H9 (cell line): Measurements from ENCODE around the gene GRHL3. TPM values are rescaled to one million over a fixed set of nuclear protein-coding genes. Genes with fewer than 3 reads are reported as not detected.
A peak's percentile ranks its signal among the peaks of the same experiment; 100 is the strongest.

Experiments used
- DNase-seq: peaks from one replicate; pipeline ENCODE4 v3.0.0-alpha.2; 2017
- H2AFZ ChIP-seq: one replicate; pipeline ENCODE4 v1.6.1; 2013; ENCODE audit warnings: mild to moderate bottlenecking, low read length, control low read depth, moderate library complexity
- H2AK5ac ChIP-seq: 2 replicates; pipeline ENCODE4 v1.6.1; 2013; ENCODE audit warnings: low read length, control low read depth, mixed read lengths; ENCODE audit not compliant: insufficient read length
- H2BK120ac ChIP-seq: one replicate; pipeline ENCODE4 v1.6.1; 2013; ENCODE audit warnings: low read depth, mild to moderate bottlenecking, low read length, control low read depth, inconsistent platforms; ENCODE audit not compliant: poor library complexity, severe bottlenecking
- H2BK12ac ChIP-seq: 2 replicates; pipeline ENCODE4 v1.6.1; 2013; ENCODE audit warnings: low read length, control low read depth, mixed read lengths, low read depth; ENCODE audit not compliant: insufficient read length
- H2BK15ac ChIP-seq: 2 replicates; pipeline ENCODE4 v1.6.1; 2013; ENCODE audit warnings: low read depth, low read length, control low read depth
- H2BK20ac ChIP-seq: one replicate; pipeline ENCODE4 v1.6.1; 2013; ENCODE audit warnings: low read depth, mild to moderate bottlenecking, low read length, control low read depth, inconsistent platforms; ENCODE audit not compliant: poor library complexity, severe bottlenecking
- H2BK5ac ChIP-seq: 2 replicates; pipeline ENCODE4 v1.6.1; 2013; ENCODE audit warnings: low read length, control low read depth, mixed read lengths; ENCODE audit not compliant: insufficient read length
- H3K14ac ChIP-seq: 2 replicates; pipeline ENCODE4 v1.6.1; 2013; ENCODE audit warnings: low read length, control low read depth; ENCODE audit not compliant: insufficient read depth
- H3K18ac ChIP-seq: 2 replicates; pipeline ENCODE4 v1.6.1; 2013; ENCODE audit warnings: low read depth, mild to moderate bottlenecking, mixed read lengths, low read length, control low read depth; ENCODE audit not compliant: insufficient read length
- H3K23ac ChIP-seq: 2 replicates; pipeline ENCODE4 v1.6.1; 2013; ENCODE audit warnings: low read length, control low read depth, mixed read lengths, low read depth; ENCODE audit not compliant: insufficient read length
- H3K23me2 ChIP-seq: 2 replicates; pipeline ENCODE4 v1.6.1; 2013; ENCODE audit warnings: low read depth, mild to moderate bottlenecking, mixed read lengths, low read length, control low read depth; ENCODE audit not compliant: insufficient read length, poor library complexity, severe bottlenecking
- H3K27ac ChIP-seq: 2 replicates; pipeline ENCODE4 v1.5.1; 2013; ENCODE audit warnings: low read length, control low read depth, mixed read lengths, low read depth; ENCODE audit not compliant: insufficient read length
- H3K27me3 ChIP-seq: 2 replicates; pipeline ENCODE4 v1.6.1; 2013; ENCODE audit warnings: low read length, control low read depth, inconsistent platforms; ENCODE audit not compliant: insufficient read depth
- H3K4ac ChIP-seq: 2 replicates; pipeline ENCODE4 v1.6.1; 2013; ENCODE audit warnings: low read depth, mild to moderate bottlenecking, control low read depth, inconsistent platforms, low read length, moderate library complexity
- H3K4me1 ChIP-seq: 2 replicates; pipeline ENCODE4 v1.6.1; 2013; ENCODE audit warnings: low read length, control low read depth, inconsistent platforms; ENCODE audit not compliant: insufficient read depth
- H3K4me2 ChIP-seq: 2 replicates; pipeline ENCODE4 v1.6.1; 2013; ENCODE audit warnings: low read length, control low read depth, mixed read lengths; ENCODE audit not compliant: insufficient read length, insufficient read depth
- H3K56ac ChIP-seq: 2 replicates; pipeline ENCODE4 v1.6.1; 2013; ENCODE audit warnings: low read depth, mild to moderate bottlenecking, mixed read lengths, low read length, control low read depth; ENCODE audit not compliant: insufficient read length
- H3K79me1 ChIP-seq: 2 replicates; pipeline ENCODE4 v1.6.1; 2013; ENCODE audit warnings: low read depth, mild to moderate bottlenecking, moderate library complexity, low read length, control low read depth, inconsistent platforms; ENCODE audit not compliant: insufficient read depth, poor library complexity, severe bottlenecking
- H3K79me2 ChIP-seq: 2 replicates; pipeline ENCODE4 v1.6.1; 2013; ENCODE audit warnings: low read length, control low read depth, inconsistent platforms; ENCODE audit not compliant: insufficient read depth
- H3K9ac ChIP-seq: 2 replicates; pipeline ENCODE4 v1.6.1; 2013; ENCODE audit warnings: low read length, control low read depth, mixed read lengths; ENCODE audit not compliant: insufficient read length; ENCODE audit errors: extremely low read depth
- H3K9me3 ChIP-seq: one replicate; pipeline ENCODE4 v1.6.1; 2013; ENCODE audit warnings: low read depth, low read length, inconsistent platforms; ENCODE audit not compliant: control insufficient read depth
- H3T11ph ChIP-seq: one replicate; pipeline ENCODE4 v1.6.1; 2013; ENCODE audit warnings: mild to moderate bottlenecking, low read length, control low read depth, inconsistent platforms
- H4K20me1 ChIP-seq: one replicate; pipeline ENCODE4 v1.6.1; 2013; ENCODE audit not compliant: control insufficient read depth, insufficient read length, insufficient read depth
- H4K5ac ChIP-seq: 2 replicates; pipeline ENCODE4 v1.6.1; 2013; ENCODE audit warnings: low read depth, mild to moderate bottlenecking, mixed read lengths, low read length, control low read depth; ENCODE audit not compliant: insufficient read length
- H4K8ac ChIP-seq: replicated peaks from 2 replicates; pipeline ENCODE4 v1.6.1; 2013; ENCODE audit warnings: low read length, control low read depth, mixed read lengths, low read depth; ENCODE audit not compliant: insufficient read length
- H4K91ac ChIP-seq: 2 replicates; pipeline ENCODE4 v1.6.1; 2013; ENCODE audit warnings: low read depth, mild to moderate bottlenecking, moderate library complexity, mixed read lengths, low read length, control low read depth; ENCODE audit not compliant: insufficient read length
- H3K27ac Mint-ChIP-seq, 3 experiments: 2 replicates in 2 of 3; 3 replicates in 1 of 3; pipeline ENCODE4 v1.8.0; 2020 to 2021; ENCODE audit warnings: mixed read lengths in 3 of 3, mild to moderate bottlenecking in 1 of 3, moderate library complexity in 1 of 3
- H3K27me3 Mint-ChIP-seq: 2 replicates; pipeline ENCODE4 v1.8.0; 2021; ENCODE audit warnings: low read depth, mild to moderate bottlenecking, moderate library complexity, mixed read lengths
- H3K36me3 Mint-ChIP-seq, 3 experiments: 2 replicates in 2 of 3; 3 replicates in 1 of 3; pipeline ENCODE4 v1.8.0; 2020 to 2021; ENCODE audit warnings: low read depth in 3 of 3, mixed read lengths in 3 of 3; ENCODE audit not compliant: insufficient read depth in 1 of 3
- H3K4me1 Mint-ChIP-seq, 2 experiments: 2 replicates each; pipeline ENCODE4 v1.8.0; 2020; ENCODE audit warnings: mixed read lengths in 2 of 2
- H3K4me3 Mint-ChIP-seq, 2 experiments: 2 replicates in 1 of 2; 3 replicates in 1 of 2; pipeline ENCODE4 v1.8.0; 2020 to 2021; ENCODE audit warnings: mild to moderate bottlenecking in 2 of 2, mixed read lengths in 2 of 2, moderate library complexity in 1 of 2
- H3K9me3 Mint-ChIP-seq, 2 experiments: 2 replicates in 1 of 2; 3 replicates in 1 of 2; pipeline ENCODE4 v1.8.0; 2020; ENCODE audit warnings: mild to moderate bottlenecking in 2 of 2, mixed read lengths in 2 of 2, moderate library complexity in 1 of 2
- CTCF ChIP-seq: fragments of 200-600 bp; sonication (generic); conservative IDR thresholded peaks from 3 replicates; pipeline ENCODE4 v1.8.0; 2021; ENCODE audit warnings: antibody characterized with exemption, mild to moderate bottlenecking
- WGBS: extraction: QIAGEN DNeasy Blood & Tissue Kit; methylation state at CpG from one replicate; pipeline ENCODE4 v1.1.7; 2013; ENCODE audit warnings: missing lambda C conversion rate, low lambda C conversion rate, mixed read lengths; ENCODE audit not compliant: insufficient read length; ENCODE audit errors: extremely low coverage; 5-methylcytosine and 5-hydroxymethylcytosine counted together
- total RNA-seq: library from RNA; stranded (reverse); gene quantifications from 2 replicates; pipeline ENCODE4 v1.2.1, GENCODE V29; 2021

Gene GRHL3
- total RNA-seq, 1 experiment from 2014 or later: 3.5 TPM

- Mint-ChIP-seq H3K27me3 (no peaks in the 10 kb centered on the region), H3K9me3 (no peaks in the 10 kb centered on the region), H3K27ac (peak overlapping the region; percentile 36 to 76 (median 44); a peak in 2 of 7 replicates), H3K36me3 (peaks cover 0 to under 1% (median under 1%) of the 10 kb centered on the region in 3 experiments; a peak in 4 of 7 replicates), H3K4me3 (no peak overlapping the region), H3K4me1 (peaks cover 12 to 20% of the 10 kb centered on the region in 2 experiments)
- Histone ChIP-seq H3K14ac (no peak overlapping the region), H3K79me1 (no peaks in the 10 kb centered on the region), H2AFZ (no peak overlapping the region), H3K4me1 (no peaks in the 10 kb centered on the region), H3K27me3 (no peaks in the 10 kb centered on the region), H3K9me3 (no peaks in the 10 kb centered on the region), H3K18ac (no peak overlapping the region), H4K20me1 (no peaks in the 10 kb centered on the region), H3K23me2 (no peaks in the 10 kb centered on the region), H3K4me2 (no peak overlapping the region), H2BK15ac (no peak overlapping the region), H3K4ac (no peak overlapping the region), H3K9ac (no peak overlapping the region), H2BK120ac (no peak overlapping the region), H2BK5ac (no peak overlapping the region), H3K56ac (no peak overlapping the region), H4K5ac (no peak overlapping the region), H2BK12ac (no peak overlapping the region), H4K8ac (no peak overlapping the region), H3K79me2 (no peaks in the 10 kb centered on the region), H3K27ac (no peak overlapping the region), H4K91ac (no peak overlapping the region), H2AK5ac (no peak overlapping the region), H3T11ph (no peak overlapping the region), H2BK20ac (no peak overlapping the region), H3K23ac (no peak overlapping the region)
- no CpG with 5 or more reads among the region's 2 CpGs for WGBS
- DNase-seq: no peak
- TF ChIP-seq CTCF: no peak
These were observed 45.4 kb downstream of the GRHL3 start for GRCh38 chr1:24364605-24364974.
